Neural progenitor cell (in vitro differentiated cells): ENCODE data around the gene LILRA6. TPM values are rescaled to one million over a fixed set of nuclear protein-coding genes. Genes with fewer than 3 reads are reported as not detected.
"Not testable (repeated sequence)": the region's sequence is repeated elsewhere in the genome, so short reads cannot be mapped to it uniquely, and the experiment has no call there.

Source experiments
- DNase-seq: peaks from one replicate; pipeline ENCODE4 v3.0.0-alpha.2; 2016; ENCODE audit warnings: low spot score
- H2AFZ ChIP-seq: fragments of 200-600 bp; sonication (generic); replicated peaks from 2 replicates; pipeline ENCODE4 v1.6.1; 2016; ENCODE audit warnings: antibody characterized with exemption
- H3F3A ChIP-seq: fragments of 200-600 bp; sonication (generic); 2 replicates; pipeline ENCODE4 v1.6.1; 2016; ENCODE audit warnings: antibody characterized with exemption, low read depth
- H3K27ac ChIP-seq: fragments of 200-600 bp; sonication (generic); 2 replicates; pipeline ENCODE4 v1.5.1; 2016; ENCODE audit warnings: mild to moderate bottlenecking
- H3K27me3 ChIP-seq: fragments of 200-600 bp; sonication (generic); 2 replicates; pipeline ENCODE4 v1.6.1; 2016; ENCODE audit warnings: mild to moderate bottlenecking, moderate library complexity
- H3K36me3 ChIP-seq: fragments of 200-600 bp; sonication (generic); 2 replicates; pipeline ENCODE4 v1.5.1; 2016
- H3K4me1 ChIP-seq: fragments of 200-600 bp; sonication (generic); 2 replicates; pipeline ENCODE4 v1.6.1; 2016; ENCODE audit warnings: mixed run types
- H3K4me2 ChIP-seq: fragments of 200-600 bp; sonication (generic); 2 replicates; pipeline ENCODE4 v1.6.1; 2016
- H3K4me3 ChIP-seq: fragments of 200-600 bp; sonication (generic); 2 replicates; pipeline ENCODE4 v1.5.1; 2016
- H3K79me2 ChIP-seq: fragments of 200-600 bp; sonication (generic); 2 replicates; pipeline ENCODE4 v1.6.1; 2016; ENCODE audit warnings: low read depth
- H3K9ac ChIP-seq: fragments of 200-600 bp; sonication (generic); 2 replicates; pipeline ENCODE4 v1.6.1; 2016
- H3K9me3 ChIP-seq: fragments of 200-600 bp; sonication (generic); 2 replicates; pipeline ENCODE4 v1.5.1; 2016; ENCODE audit warnings: low read depth
- H4K20me1 ChIP-seq: fragments of 200-600 bp; sonication (generic); 2 replicates; pipeline ENCODE4 v1.6.1; 2016; ENCODE audit warnings: low read depth
- H3K27ac Mint-ChIP-seq: 3 replicates; pipeline ENCODE4 v1.8.0; 2021; ENCODE audit warnings: mixed read lengths
- H3K27me3 Mint-ChIP-seq: 2 replicates; pipeline ENCODE4 v1.8.0; 2022; ENCODE audit warnings: low read depth, mild to moderate bottlenecking, inconsistent platforms, moderate library complexity, mixed read lengths; ENCODE audit not compliant: insufficient read depth
- H3K36me3 Mint-ChIP-seq: 3 replicates; pipeline ENCODE4 v1.8.0; 2021; ENCODE audit warnings: mixed read lengths
- H3K4me1 Mint-ChIP-seq: 3 replicates; pipeline ENCODE4 v1.8.0; 2021; ENCODE audit warnings: mixed read lengths
- H3K4me3 Mint-ChIP-seq: 3 replicates; pipeline ENCODE4 v1.8.0; 2021; ENCODE audit warnings: mild to moderate bottlenecking, moderate library complexity, mixed read lengths
- H3K9me3 Mint-ChIP-seq: 3 replicates; pipeline ENCODE4 v1.8.0; 2020; ENCODE audit warnings: mixed read lengths
- CTCF ChIP-seq: fragments of 200-600 bp; sonication (generic); IDR thresholded peaks from 2 replicates; pipeline ENCODE4 v1.5.1; 2017; ENCODE audit warnings: antibody characterized with exemption, mild to moderate bottlenecking
- EZH2 ChIP-seq: fragments of 200-600 bp; sonication (generic); IDR thresholded peaks from 2 replicates; pipeline ENCODE4 v1.6.1; 2017; ENCODE audit warnings: antibody characterized with exemption, mild to moderate bottlenecking, moderate library complexity
- EZH2phosphoT487 ChIP-seq: fragments of 200-600 bp; sonication (generic); IDR thresholded peaks from 2 replicates; pipeline ENCODE4 v1.6.1; 2017; ENCODE audit warnings: antibody characterized with exemption
- total RNA-seq: library from RNA; depleted of rRNA; stranded (reverse); fragments of >200 nt; gene quantifications from 2 replicates; pipeline ENCODE4 v1.2.3, GENCODE V29; 2015; ENCODE audit warnings: low replicate concordance

Gene LILRA6
- total RNA-seq, 1 donor from 2014 or later: not detected

DNA sequence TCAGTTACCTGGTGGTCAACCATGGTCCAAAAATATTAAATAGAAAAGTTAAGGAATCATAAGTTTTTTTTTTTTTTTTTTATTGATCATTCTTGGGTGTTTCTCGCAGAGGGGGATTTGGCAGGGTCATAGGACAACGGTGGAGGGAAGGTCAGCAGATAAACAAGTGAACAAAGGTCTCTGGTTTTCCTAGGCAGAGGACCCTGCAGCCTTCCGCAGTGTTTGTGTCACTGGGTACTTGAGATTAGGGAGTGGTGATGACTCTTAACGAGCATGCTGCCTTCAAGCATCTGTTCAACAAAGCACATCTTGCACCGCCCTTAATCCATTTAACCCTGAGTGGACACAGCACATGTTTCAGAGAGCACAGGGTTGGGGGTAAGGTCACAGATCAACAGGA is 28.4 kb downstream of the LILRA6 start:
- H3F3A ChIP-seq, H3K9ac ChIP-seq, H3K4me3 Mint-ChIP-seq, H3K9me3 Mint-ChIP-seq, H3K27ac ChIP-seq, H3K36me3 ChIP-seq, H3K27ac Mint-ChIP-seq, H3K27me3 ChIP-seq, H3K4me2 ChIP-seq, H3K79me2 ChIP-seq, H2AFZ ChIP-seq, H3K9me3 ChIP-seq, H3K4me1 ChIP-seq, H3K27me3 Mint-ChIP-seq, H3K4me3 ChIP-seq, DNase-seq: not testable (repeated sequence)
- Mint-ChIP-seq H3K4me1 (peaks cover 32% of the 10 kb centered on the region), H3K36me3 (peaks cover 11% of the 10 kb centered on the region)
- peaks cover 12% of the 10 kb centered on the region for H4K20me1 ChIP-seq

DNA sequence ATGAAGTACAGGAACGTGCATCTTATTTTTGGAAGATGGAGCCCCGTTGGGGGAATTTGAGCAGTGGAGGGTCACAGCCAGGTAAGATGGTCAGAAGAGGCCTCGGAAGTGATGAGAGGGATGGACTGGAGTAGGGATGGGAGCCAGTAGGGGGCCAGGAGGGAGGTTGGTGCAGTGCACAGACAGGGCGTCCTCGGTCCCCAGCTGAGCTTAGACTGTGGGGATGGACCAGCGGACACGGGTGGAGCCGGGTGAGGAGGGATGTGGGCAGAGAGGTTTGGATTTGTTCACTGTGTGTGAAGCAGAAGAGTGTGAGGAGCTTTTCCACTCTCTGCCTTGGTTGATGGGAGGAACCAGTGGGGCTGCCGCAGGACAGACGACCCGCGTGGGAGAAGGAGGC is 31.4 kb downstream of the LILRA6 start:
- Histone ChIP-seq H3K27ac (no peak overlapping the region), H3K9ac (no peak overlapping the region), H3K27me3 (no peaks in the 10 kb centered on the region), H3F3A (peaks cover 15% of the 10 kb centered on the region), H4K20me1 (peaks cover 42% of the 10 kb centered on the region), H2AFZ (no peak overlapping the region), H3K36me3 (no peaks in the 10 kb centered on the region), H3K4me2 (no peak overlapping the region), H3K4me3 (no peak overlapping the region), H3K9me3 (no peaks in the 10 kb centered on the region), H3K4me1 (no peaks in the 10 kb centered on the region), H3K79me2 (peaks cover 8% of the 10 kb centered on the region)
- H3K4me3 Mint-ChIP-seq: no peak overlapping the region
- no peak overlapping the region for H3K27ac Mint-ChIP-seq
- peaks cover 18% of the 10 kb centered on the region for H3K36me3 Mint-ChIP-seq
- H3K27me3 Mint-ChIP-seq: peaks cover 6% of the 10 kb centered on the region
- TF ChIP-seq EZH2phosphoT487 (no peak), CTCF (no peak), EZH2 (no peak)
- H3K9me3 Mint-ChIP-seq: no peaks in the 10 kb centered on the region
- peaks cover 18% of the 10 kb centered on the region for H3K4me1 Mint-ChIP-seq
- no peak for DNase-seq

GRCh38 chr19:54209811-54210494 is 32.6 kb downstream of the LILRA6 start:
- TF ChIP-seq CTCF (no peak), EZH2 (no peak), EZH2phosphoT487 (no peak)
- no peak for DNase-seq
- Histone ChIP-seq H3K4me2 (no peak overlapping the region), H3K36me3 (no peaks in the 10 kb centered on the region), H3K9me3 (no peaks in the 10 kb centered on the region), H3K9ac (no peak overlapping the region), H3F3A (peaks cover 27% of the 10 kb centered on the region), H3K4me3 (no peak overlapping the region), H4K20me1 (peaks cover 55% of the 10 kb centered on the region), H2AFZ (no peak overlapping the region), H3K79me2 (peaks cover 20% of the 10 kb centered on the region), H3K27ac (peak overlapping the region; percentile 53), H3K4me1 (no peaks in the 10 kb centered on the region), H3K27me3 (no peaks in the 10 kb centered on the region)
- Mint-ChIP-seq H3K36me3 (peaks cover 23% of the 10 kb centered on the region), H3K4me1 (peaks cover 19% of the 10 kb centered on the region), H3K4me3 (no peak overlapping the region), H3K27me3 (peaks cover 4% of the 10 kb centered on the region), H3K27ac (peak overlapping the region; percentile 76), H3K9me3 (no peaks in the 10 kb centered on the region)

DNA sequence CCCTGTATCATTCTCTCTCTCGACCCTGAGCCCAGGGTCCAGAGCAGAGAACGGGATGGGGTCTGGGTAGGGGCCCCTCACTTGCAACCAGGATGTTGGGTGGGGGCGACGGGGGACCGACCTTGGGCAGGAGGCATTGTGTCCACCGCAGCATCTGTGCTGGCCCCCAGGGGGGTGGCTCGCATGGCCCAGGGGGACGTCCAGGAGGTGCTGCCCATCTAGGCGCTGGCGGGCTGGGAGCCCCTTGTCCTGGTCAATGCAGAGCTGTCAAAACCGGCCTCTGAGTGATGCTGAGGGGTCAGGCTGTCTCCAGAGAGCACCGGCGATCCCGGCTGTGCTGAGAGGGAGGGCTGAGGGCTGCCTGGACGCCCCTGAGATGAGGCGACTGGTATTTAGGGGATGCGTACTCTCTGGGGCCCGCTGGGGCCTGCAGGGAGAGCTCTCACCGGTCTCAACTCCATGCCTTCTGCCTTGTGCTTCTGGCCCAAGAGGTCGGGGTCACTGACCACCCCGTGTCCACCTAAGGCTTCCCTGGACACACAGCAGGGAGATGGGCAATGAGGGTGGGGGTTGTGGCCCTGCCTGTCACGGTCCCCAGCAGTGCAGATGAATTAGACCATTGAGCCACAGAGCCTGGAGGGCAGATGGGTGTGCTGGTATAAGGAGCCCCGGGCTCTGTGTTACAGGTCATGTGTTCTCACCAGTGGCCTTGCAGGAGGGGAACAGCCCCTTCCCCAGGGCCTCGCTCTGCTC is 33.4 kb downstream of the LILRA6 start:
- Histone ChIP-seq H3K9ac (no peak overlapping the region), H3K4me1 (peaks cover 6% of the 10 kb centered on the region), H3K4me2 (no peak overlapping the region), H3K4me3 (no peak overlapping the region), H2AFZ (no peak overlapping the region), H3K27me3 (no peaks in the 10 kb centered on the region), H3K36me3 (no peaks in the 10 kb centered on the region), H3K79me2 (peaks cover 28% of the 10 kb centered on the region), H3K9me3 (no peaks in the 10 kb centered on the region), H3K27ac (peak overlapping the region; percentile 53), H3F3A (peaks cover 34% of the 10 kb centered on the region), H4K20me1 (peaks cover 62% of the 10 kb centered on the region)
- Mint-ChIP-seq H3K9me3 (no peaks in the 10 kb centered on the region), H3K36me3 (peaks cover 26% of the 10 kb centered on the region), H3K27me3 (peaks cover 4% of the 10 kb centered on the region), H3K27ac (peak overlapping the region; percentile 57), H3K4me3 (no peak overlapping the region), H3K4me1 (peaks cover 21% of the 10 kb centered on the region)
- TF ChIP-seq EZH2 (no peak), EZH2phosphoT487 (no peak), CTCF (no peak)
- DNase-seq: no peak
